Heart left ventricle (tissue), 16 donors: ENCODE data around the gene ASIC2. TPM values are rescaled to one million over a fixed set of nuclear protein-coding genes. Genes with fewer than 3 reads are reported as not detected.

ENCODE experiments used
- ATAC-seq, 4 donors: fragments of 200-7000 bp; cut with Tn5 transposase; one replicate each; pipeline ENCODE4 v1.9.1; 2020 to 2022; ENCODE audit warnings: moderate library complexity in 4 of 4, mild to moderate bottlenecking in 3 of 4, moderate number of reproducible peaks in 1 of 4
- DNase-seq, 5 donors: peaks; one replicate each; pipeline ENCODE4 v3.0.0-alpha.2; 2020
- H3K27ac ChIP-seq, 12 donors: fragments of 200-600 bp; sonication (generic) in 4 of 12; one replicate each; pipeline versions ENCODE4 v1.5.0 to v1.8.0; 2016 to 2022; ENCODE audit warnings: mild to moderate bottlenecking in 2 of 12
- H3K27me3 ChIP-seq, 9 donors: fragments of 200-600 bp; sonication (generic) in 2 of 9; one replicate each; pipeline versions ENCODE4 v1.5.1 to v1.8.0; 2016 to 2022; ENCODE audit warnings: mild to moderate bottlenecking in 3 of 9
- H3K36me3 ChIP-seq, 9 donors: fragments of 200-600 bp; sonication (generic) in 2 of 9; one replicate each; pipeline versions ENCODE4 v1.5.0 to v1.8.0; 2018 to 2022; ENCODE audit warnings: mild to moderate bottlenecking in 2 of 9
- H3K4me1 ChIP-seq, 12 donors: fragments of 200-600 bp; sonication (generic) in 4 of 12; one replicate each; pipeline versions ENCODE4 v1.5.0 to v1.8.0; 2016 to 2022; ENCODE audit warnings: mild to moderate bottlenecking in 3 of 12
- H3K4me3 ChIP-seq, 12 donors: fragments of 200-600 bp; sonication (generic) in 4 of 12; one replicate each; pipeline versions ENCODE4 v1.5.0 to v1.8.0; 2017 to 2022; ENCODE audit warnings: mild to moderate bottlenecking in 9 of 12, moderate library complexity in 4 of 12
- H3K9me3 ChIP-seq, 12 donors: fragments of 200-600 bp; sonication (generic) in 4 of 12; one replicate each; pipeline versions ENCODE4 v1.5.0 to v1.8.0; 2016 to 2022; ENCODE audit warnings: mild to moderate bottlenecking in 1 of 12
- CTCF ChIP-seq, 12 donors: fragments of 200-600 bp; sonication (generic) in 4 of 12; IDR thresholded peaks; one replicate each; pipeline versions ENCODE4 v1.5.0 to v1.8.0; 2018 to 2022; ENCODE audit warnings: antibody characterized with exemption in 12 of 12, mild to moderate bottlenecking in 5 of 12
- POLR2A ChIP-seq, 2 donors: fragments of 450-650 bp; IDR thresholded peaks; one replicate each; pipeline ENCODE4 v1.6.1; 2017; ENCODE audit warnings: antibody characterized with exemption in 2 of 2, mild to moderate bottlenecking in 2 of 2, moderate library complexity in 2 of 2
- whole genome bisulfite sequencing, 4 donors: extraction: QIAGEN DNeasy Blood & Tissue Kit in 2 of 4; methylation state at CpG; one replicate each; pipeline versions ENCODE4 v1.1.5 to v1.1.7; 2013 to 2018; 5-methylcytosine and 5-hydroxymethylcytosine counted together
- intact Hi-C, 10 donors: fragments of 100-400 bp; cut with DNase I; formaldehyde crosslinking; loops; one replicate each; pipeline versions ENCODE4 v1.11.1 to v1.14.2; 2022
- polyA plus RNA-seq, 2 donors: library from polyadenylated mRNA; stranded (reverse); fragments of 200-250 nt; gene quantifications; one replicate each; pipeline ENCODE4 v1.2.3, GENCODE V29; 2013
- total RNA-seq, 9 donors: library from RNA; depleted of rRNA in 2 of 9; stranded (reverse); fragments of >200 nt in 2 of 9; fragmentation: NEBNext Ultra II Directional in 3 of 9; extraction: Animal tissue kit (Norgen Biotek cat#: 25700) in 3 of 9; gene quantifications; one replicate each; pipeline versions ENCODE4 v1.1.0 to v1.2.4, GENCODE V29; 2016 to 2023
- donor health status: ischemic (EF 13 %, LVEDD 7.1; RV severe dilation, severe dysfunction).
- donor health status: healthy with polysubstance abuse.
- donor health status: DM: no; HTN: yes; CAD: no.
- donor health status: DM: no; HTN: no; CAD: no.
- donor health status: ischemic (EF 25% LVEDD 6.9; RV normal size, moderate dysfunction).
- donor health status: ischemic (EF 25% LVEDD 5.7; RV mildly dilated, moderate dysfunction).
- donor health status: healthy.
- donor health status: DM: yes; HTN: yes; CAD: no.
- donor health status: ischemic (EF 35%, LVEDD 5.7; RV mildly dilated, moderate dysfunction).
- donor health status: nonischemic (EF 11% LVEDD 7.7; RV severe dilation, severe dysfunction).
- donor health status: DM: yes; HTN: yes; CAD: no.
- donor health status: PGD.
- donor health status: ischemic (EF 29% LVEDD 5.4; RV normal size, mild dysfunction).
- donor health status: nonischemic (EF 23%, LVEDD 6.1; RV moderate dilation, normal function).

The ASIC2 gene
- total and polyA plus RNA-seq, 11 donors: 1.1 TPM; not detected in 10

- H3K4me3 ChIP-seq: no peak overlapping the region
- intact Hi-C loops: loop anchor here in 1 of 10 donors (5.0 kb wide), 1 partner anchor 49 kb away; no protein-coding TSS in a partner anchor
- no peak for DNase-seq
- 72 to 84% (median 79%) methylated on average over 5 of the region's 5 CpGs for WGBS, 4 donors
- peaks cover 0 to 50% (median 8%) of the 10 kb centered on the region in 9 donors for H3K27me3 ChIP-seq
- no peaks in the 10 kb centered on the region for H3K36me3 ChIP-seq
- H3K4me1 ChIP-seq: no peaks in the 10 kb centered on the region
- TF ChIP-seq CTCF (IDR thresholded peaks at IDR 0.05) (no peak), POLR2A (IDR thresholded peaks at IDR 0.05) (no peak)
- H3K9me3 ChIP-seq: peaks cover 0 to 8% (median 1%) of the 10 kb centered on the region in 12 donors
- ATAC-seq: no peak
- H3K27ac ChIP-seq: no peak overlapping the region
These were observed 10.2 kb upstream of the ASIC2 start for GRCh38 chr17:33303254-33303653.

- H3K4me1 ChIP-seq: no peaks in the 10 kb centered on the region
- H3K27ac ChIP-seq: no peak overlapping the region
- H3K27me3 ChIP-seq: peaks cover 0 to 50% (median 8%) of the 10 kb centered on the region in 9 donors
- no peak overlapping the region for H3K4me3 ChIP-seq
- no peaks in the 10 kb centered on the region for H3K36me3 ChIP-seq
- ATAC-seq (no peak), DNase-seq (no peak)
- H3K9me3 ChIP-seq: peaks cover 0 to 8% (median 1%) of the 10 kb centered on the region in 12 donors
- intact Hi-C loops: loop anchor here in 1 of 10 donors (5.0 kb wide), 1 partner anchor 50 kb away; no protein-coding TSS in a partner anchor
- no peak for TF ChIP-seq POLR2A (IDR thresholded peaks at IDR 0.05)
- no peak for TF ChIP-seq CTCF (IDR thresholded peaks at IDR 0.05)
These were observed 9.3 kb upstream of the ASIC2 start for GRCh38 chr17:33302394-33302793.

DNA sequence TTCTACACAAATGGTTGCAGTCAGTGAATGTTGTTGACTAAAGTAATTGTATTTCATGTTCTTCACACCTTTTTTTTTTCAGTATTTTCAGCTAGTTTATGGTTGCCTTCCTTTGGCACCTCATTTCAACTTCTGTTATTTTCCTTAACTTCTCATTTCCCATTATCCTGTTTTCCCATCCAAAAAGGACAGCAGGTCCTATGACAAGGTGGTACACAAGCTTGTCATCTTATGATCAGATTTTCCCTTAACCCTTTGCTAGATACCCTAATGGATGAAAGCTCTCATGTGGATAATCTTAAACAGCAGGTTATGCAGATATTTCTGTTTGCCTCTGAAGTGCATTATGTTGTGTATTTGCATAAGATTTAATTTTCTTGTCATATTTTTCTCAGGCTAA lies 7.1 kb upstream of the ASIC2 start:
- no peaks in the 10 kb centered on the region for H3K4me1 ChIP-seq
- H3K36me3 ChIP-seq: no peaks in the 10 kb centered on the region
- ATAC-seq (no peak), DNase-seq (no peak)
- peaks cover 0 to 8% (median 1%) of the 10 kb centered on the region in 12 donors for H3K9me3 ChIP-seq
- TF ChIP-seq POLR2A (IDR thresholded peaks at IDR 0.05): no peak
- TF ChIP-seq CTCF (IDR thresholded peaks at IDR 0.05): no peak
- intact Hi-C loops: loop anchor here in 1 of 10 donors (5.0 kb wide), 1 partner anchor 52 kb away; no protein-coding TSS in a partner anchor
- peaks cover 0 to 45% (median 17%) of the 10 kb centered on the region in 9 donors for H3K27me3 ChIP-seq
- no peak overlapping the region for H3K27ac ChIP-seq
- H3K4me3 ChIP-seq: no peak overlapping the region

DNA sequence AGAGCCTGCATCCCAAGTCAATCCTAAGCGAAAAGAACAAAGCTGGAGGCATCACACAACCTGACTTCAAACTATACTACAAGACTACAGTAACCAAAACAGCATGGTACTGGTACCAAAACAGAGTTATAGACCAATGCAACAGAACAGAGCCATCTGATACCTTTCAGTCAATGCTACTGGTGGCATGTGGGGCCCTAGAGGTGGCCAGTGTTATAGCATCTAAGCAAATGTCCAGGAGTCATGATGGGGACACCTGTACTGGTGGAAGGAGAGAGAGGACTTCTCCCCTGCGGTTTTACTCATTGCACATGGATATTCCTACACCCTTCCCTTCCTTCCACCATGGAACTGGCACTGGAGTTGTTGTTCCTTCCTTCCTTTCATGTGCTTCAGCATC lies 6.0 kb upstream of the ASIC2 start:
- DNase-seq (no peak), ATAC-seq (no peak)
- peaks cover 0 to 50% (median 23%) of the 10 kb centered on the region in 9 donors for H3K27me3 ChIP-seq
- no peak overlapping the region for H3K27ac ChIP-seq
- no peaks in the 10 kb centered on the region for H3K4me1 ChIP-seq
- TF ChIP-seq CTCF (IDR thresholded peaks at IDR 0.05): no peak
- TF ChIP-seq POLR2A (IDR thresholded peaks at IDR 0.05): no peak
- intact Hi-C loops: no loop called here
- no peak overlapping the region for H3K4me3 ChIP-seq
- peaks cover 0 to 8% (median 1%) of the 10 kb centered on the region in 12 donors for H3K9me3 ChIP-seq
- 66 to 88% (median 76%) methylated on average over 2 of the region's 2 CpGs for WGBS, 4 donors
- H3K36me3 ChIP-seq: no peaks in the 10 kb centered on the region
